ENCODE measurements around the gene AP3D1. TPM values are rescaled to one million over a fixed set of nuclear protein-coding genes. Genes with fewer than 3 reads are reported as not detected.

The AP3D1 gene
- total and polyA plus RNA-seq, 12 donors = 51.3 to 193 (median 121) TPM

DNA sequence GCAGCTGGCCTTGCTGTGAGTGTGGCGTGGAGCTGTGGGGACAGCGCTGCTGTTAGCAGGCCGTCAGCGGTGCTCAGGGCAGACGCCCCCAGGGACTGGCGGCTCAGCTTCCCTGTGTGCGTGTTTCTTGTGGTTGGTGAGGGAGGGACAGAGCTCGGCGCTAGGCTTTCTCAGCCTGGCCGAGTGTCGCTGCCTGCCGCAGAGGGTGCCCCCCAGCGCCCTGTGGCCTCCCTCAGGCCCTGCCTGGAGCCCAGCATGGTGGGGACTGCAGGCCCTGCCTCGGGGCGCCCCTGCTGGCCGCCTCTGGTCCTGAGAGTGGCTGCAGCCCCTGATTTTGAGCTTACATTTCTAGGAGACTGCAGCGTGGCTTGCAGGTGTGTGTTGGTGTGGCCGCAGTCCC is 47.8 kb upstream of the AP3D1 start:
- DNase-seq = peak in 1 of 7 donors; percentile 58
- H3K4me1 ChIP-seq (replicated peaks in 1 of 2) = no peaks in the 10 kb centered on the region
- H3K27ac ChIP-seq = no peak overlapping the region
- peaks cover 0 to 36% of the 10 kb centered on the region in 2 donors for H3K36me3 ChIP-seq (replicated peaks in 1 of 2)
- no peaks in the 10 kb centered on the region for H3K27me3 ChIP-seq
- no peak overlapping the region for H3K4me3 ChIP-seq
- H3K9me3 ChIP-seq (replicated peaks in 1 of 3) = no peaks in the 10 kb centered on the region
- 80 to 94% (median 86%) methylated on average over 1 to 18 of the region's 18 CpGs for WGBS, 4 donors
- intact Hi-C loops (cut with DNase I) = no loop called here
- TF ChIP-seq POLR2A (IDR thresholded peaks at IDR 0.05) = no peak
- TF ChIP-seq, protein P1, sequence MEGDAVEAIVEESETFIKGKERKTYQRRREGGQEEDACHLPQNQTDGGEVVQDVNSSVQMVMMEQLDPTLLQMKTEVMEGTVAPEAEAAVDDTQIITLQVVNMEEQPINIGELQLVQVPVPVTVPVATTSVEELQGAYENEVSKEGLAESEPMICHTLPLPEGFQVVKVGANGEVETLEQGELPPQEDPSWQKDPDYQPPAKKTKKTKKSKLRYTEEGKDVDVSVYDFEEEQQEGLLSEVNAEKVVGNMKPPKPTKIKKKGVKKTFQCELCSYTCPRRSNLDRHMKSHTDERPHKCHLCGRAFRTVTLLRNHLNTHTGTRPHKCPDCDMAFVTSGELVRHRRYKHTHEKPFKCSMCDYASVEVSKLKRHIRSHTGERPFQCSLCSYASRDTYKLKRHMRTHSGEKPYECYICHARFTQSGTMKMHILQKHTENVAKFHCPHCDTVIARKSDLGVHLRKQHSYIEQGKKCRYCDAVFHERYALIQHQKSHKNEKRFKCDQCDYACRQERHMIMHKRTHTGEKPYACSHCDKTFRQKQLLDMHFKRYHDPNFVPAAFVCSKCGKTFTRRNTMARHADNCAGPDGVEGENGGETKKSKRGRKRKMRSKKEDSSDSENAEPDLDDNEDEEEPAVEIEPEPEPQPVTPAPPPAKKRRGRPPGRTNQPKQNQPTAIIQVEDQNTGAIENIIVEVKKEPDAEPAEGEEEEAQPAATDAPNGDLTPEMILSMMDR (IDR thresholded peaks at IDR 0.05) = peak in 2 of 6 experiments; percentile 12 to 14

DNA sequence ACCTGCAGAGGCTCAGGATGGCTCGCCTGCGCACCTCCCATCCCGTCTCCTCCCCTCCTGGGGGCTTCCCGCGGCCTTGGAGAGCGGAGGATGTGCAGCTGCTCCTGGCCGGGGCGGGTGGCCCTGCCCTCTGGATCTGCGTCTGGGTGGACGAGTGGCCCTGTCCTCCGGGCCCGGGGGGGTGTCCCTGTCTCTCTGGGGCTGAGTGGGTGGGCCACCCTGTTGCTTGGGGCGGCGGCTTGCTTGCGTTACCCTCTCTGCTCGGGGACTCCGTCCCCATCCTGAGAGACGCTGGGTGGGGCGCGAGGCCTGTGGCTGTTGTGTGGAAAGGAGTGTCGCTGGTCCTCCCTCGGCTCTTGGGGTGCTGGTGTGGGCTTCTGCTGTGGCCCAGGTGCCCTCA is 47.0 kb upstream of the AP3D1 start:
- no peaks in the 10 kb centered on the region for H3K9me3 ChIP-seq (replicated peaks in 1 of 3)
- peaks cover 0 to 41% of the 10 kb centered on the region in 2 donors for H3K36me3 ChIP-seq (replicated peaks in 1 of 2)
- TF ChIP-seq, protein P1 (IDR thresholded peaks at IDR 0.05) = no peak
- no peak for TF ChIP-seq POLR2A (IDR thresholded peaks at IDR 0.05)
- whole genome bisulfite sequencing, 4 donors = 84 to 100% (median 90%) methylated on average over 2 to 22 of the region's 22 CpGs
- H3K4me3 ChIP-seq = no peak overlapping the region
- intact Hi-C loops (cut with DNase I) = no loop called here
- no peak for DNase-seq
- no peak overlapping the region for H3K27ac ChIP-seq
- no peaks in the 10 kb centered on the region for H3K27me3 ChIP-seq
- H3K4me1 ChIP-seq (replicated peaks in 1 of 2) = no peaks in the 10 kb centered on the region

DNA sequence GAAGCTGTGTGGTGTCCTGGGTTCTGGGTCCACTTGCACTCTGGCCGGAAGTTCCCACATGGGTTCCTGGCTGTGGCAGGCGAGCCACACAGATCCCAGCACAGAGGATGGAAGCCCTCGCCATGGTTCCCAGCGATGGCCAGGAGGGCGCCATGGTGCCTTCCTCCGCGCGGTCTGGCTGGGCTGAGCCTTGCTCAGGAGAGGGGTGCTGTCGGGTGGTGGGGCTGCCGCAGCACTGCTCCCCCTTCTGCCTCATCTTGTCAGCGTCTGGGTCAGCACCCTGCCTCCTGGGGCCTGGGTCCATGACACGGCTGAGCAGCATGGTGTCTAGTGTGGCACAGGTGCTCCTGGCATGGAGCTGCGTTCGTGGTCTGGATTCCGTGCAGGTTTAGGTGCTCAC is 45.9 kb upstream of the AP3D1 start:
- intact Hi-C loops (cut with DNase I) = no loop called here
- H3K36me3 ChIP-seq (replicated peaks in 1 of 2) = peaks cover 0 to 41% of the 10 kb centered on the region in 2 donors
- no peak overlapping the region for H3K27ac ChIP-seq
- H3K9me3 ChIP-seq (replicated peaks in 1 of 3) = no peaks in the 10 kb centered on the region
- WGBS, 4 donors = 91 to 94% (median 93%) methylated on average over 5 to 15 of the region's 15 CpGs
- no peak overlapping the region for H3K4me3 ChIP-seq
- H3K4me1 ChIP-seq (replicated peaks in 1 of 2) = no peaks in the 10 kb centered on the region
- DNase-seq = no peak
- TF ChIP-seq, protein P1 (IDR thresholded peaks at IDR 0.05) = no peak
- TF ChIP-seq POLR2A (IDR thresholded peaks at IDR 0.05) = no peak
- no peaks in the 10 kb centered on the region for H3K27me3 ChIP-seq

DNA sequence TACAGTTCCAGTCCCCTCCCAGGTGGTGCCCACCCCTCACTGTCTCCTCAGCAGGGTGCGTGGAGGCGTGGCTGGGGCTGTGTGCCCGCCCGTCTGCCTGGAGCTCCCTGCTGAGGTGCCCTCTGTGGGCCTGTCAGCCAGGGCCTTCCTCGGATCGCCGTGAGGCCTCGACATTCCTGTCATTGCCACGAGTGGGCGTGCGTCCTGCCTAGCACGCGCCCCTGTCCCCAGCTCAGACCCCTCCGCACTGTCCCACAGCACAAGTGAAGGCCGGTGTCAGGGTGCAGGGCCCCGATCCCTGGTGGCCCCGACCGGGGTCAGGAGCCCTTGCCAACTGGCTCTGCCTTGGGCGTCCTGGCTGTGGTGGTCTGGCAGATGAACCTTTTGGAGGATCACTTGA is 44.5 kb upstream of the AP3D1 start:
- WGBS, 4 donors = 89 to 100% (median 95%) methylated on average over 4 to 19 of the region's 19 CpGs
- H3K27me3 ChIP-seq = no peaks in the 10 kb centered on the region
- no peaks in the 10 kb centered on the region for H3K4me1 ChIP-seq (replicated peaks in 1 of 2)
- no peak for DNase-seq
- H3K27ac ChIP-seq = no peak overlapping the region
- intact Hi-C loops (cut with DNase I) = no loop called here
- H3K36me3 ChIP-seq (replicated peaks in 1 of 2) = peaks cover 0 to 55% of the 10 kb centered on the region in 2 donors
- no peak for TF ChIP-seq POLR2A (IDR thresholded peaks at IDR 0.05)
- TF ChIP-seq, protein P1 (IDR thresholded peaks at IDR 0.05) = no peak
- H3K4me3 ChIP-seq = no peak overlapping the region
- H3K9me3 ChIP-seq (replicated peaks in 1 of 3) = no peaks in the 10 kb centered on the region
